ENCODE measurements around the gene TBCD. TPM values are rescaled to one million over a fixed set of nuclear protein-coding genes. Genes with fewer than 3 reads are reported as not detected.
"Not testable (repeated sequence)": the region's sequence is repeated elsewhere in the genome, so short reads cannot be mapped to it uniquely, and the experiment has no call there.

TBCD gene
- total RNA-seq, 2 experiments from 2014 or later, result 77.8 to 85.8 TPM

DNA sequence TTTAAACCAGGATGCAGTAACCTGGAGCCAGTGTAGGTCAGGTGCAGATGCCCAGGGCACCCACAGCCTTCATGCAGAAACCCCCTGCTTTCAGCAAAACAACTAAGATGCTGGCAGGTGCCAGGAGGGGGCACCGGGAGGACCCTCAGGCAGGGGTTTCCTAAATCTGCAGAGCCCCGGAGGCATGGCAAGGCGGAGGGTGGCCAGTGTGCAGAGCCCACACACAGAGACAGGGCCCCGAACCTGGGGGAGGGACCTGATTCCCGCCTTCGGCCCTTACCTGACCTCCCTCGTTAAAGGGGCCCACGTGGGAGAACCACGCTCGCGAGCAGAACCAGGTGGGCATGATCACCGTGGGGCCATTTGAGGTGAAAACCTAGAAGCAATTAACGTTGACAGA, 213.5 kb downstream of the TBCD start:
- ATAC-seq, result no peak
- Mint-ChIP-seq H3K4me1 (ENCODE audit: low read depth) (peaks cover 5% of the 10 kb centered on the region), H3K27ac (no peak overlapping the region), H3K9me3 (no peaks in the 10 kb centered on the region), H3K36me3 (ENCODE audit: low read depth) (no peaks in the 10 kb centered on the region), H3K4me3 (no peak overlapping the region), H3K27me3 (no peaks in the 10 kb centered on the region)
- ChIA-PET CTCF (interaction anchor here (1.7 kb wide), 1 partner anchor 34 kb away, joined by 4 read pairs; no protein-coding TSS in a partner anchor), POLR2A (no interaction called here)
- TF ChIP-seq, protein P1, sequence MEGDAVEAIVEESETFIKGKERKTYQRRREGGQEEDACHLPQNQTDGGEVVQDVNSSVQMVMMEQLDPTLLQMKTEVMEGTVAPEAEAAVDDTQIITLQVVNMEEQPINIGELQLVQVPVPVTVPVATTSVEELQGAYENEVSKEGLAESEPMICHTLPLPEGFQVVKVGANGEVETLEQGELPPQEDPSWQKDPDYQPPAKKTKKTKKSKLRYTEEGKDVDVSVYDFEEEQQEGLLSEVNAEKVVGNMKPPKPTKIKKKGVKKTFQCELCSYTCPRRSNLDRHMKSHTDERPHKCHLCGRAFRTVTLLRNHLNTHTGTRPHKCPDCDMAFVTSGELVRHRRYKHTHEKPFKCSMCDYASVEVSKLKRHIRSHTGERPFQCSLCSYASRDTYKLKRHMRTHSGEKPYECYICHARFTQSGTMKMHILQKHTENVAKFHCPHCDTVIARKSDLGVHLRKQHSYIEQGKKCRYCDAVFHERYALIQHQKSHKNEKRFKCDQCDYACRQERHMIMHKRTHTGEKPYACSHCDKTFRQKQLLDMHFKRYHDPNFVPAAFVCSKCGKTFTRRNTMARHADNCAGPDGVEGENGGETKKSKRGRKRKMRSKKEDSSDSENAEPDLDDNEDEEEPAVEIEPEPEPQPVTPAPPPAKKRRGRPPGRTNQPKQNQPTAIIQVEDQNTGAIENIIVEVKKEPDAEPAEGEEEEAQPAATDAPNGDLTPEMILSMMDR (IDR thresholded peaks at IDR 0.05), result no peak
- intact Hi-C loops (cut with micrococcal nuclease), result no loop called here
- DNase-seq, result no peak

DNA sequence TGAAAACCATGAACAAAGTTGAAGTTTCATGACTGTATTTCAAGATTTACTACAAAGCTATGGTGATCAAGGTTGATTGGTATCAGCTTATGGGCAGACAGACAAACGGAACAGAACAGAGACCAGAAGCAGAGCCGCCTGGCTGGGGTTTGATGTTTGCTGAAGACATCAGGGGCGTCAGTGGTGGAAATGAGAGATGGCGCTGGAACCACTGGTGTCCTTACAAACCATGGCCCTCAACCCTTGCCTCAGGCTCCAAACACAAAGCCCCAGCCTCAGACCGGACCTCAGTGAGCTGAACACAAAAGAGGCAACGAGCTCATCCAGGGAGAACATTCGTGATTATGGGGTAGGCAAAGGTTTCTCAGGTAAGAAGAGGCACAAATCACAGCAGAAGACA, 214.6 kb downstream of the TBCD start:
- Mint-ChIP-seq H3K27ac (no peak overlapping the region), H3K36me3 (ENCODE audit: low read depth) (no peaks in the 10 kb centered on the region), H3K4me1 (ENCODE audit: low read depth) (peaks cover 5% of the 10 kb centered on the region), H3K9me3 (no peaks in the 10 kb centered on the region), H3K4me3 (no peak overlapping the region), H3K27me3 (no peaks in the 10 kb centered on the region)
- TF ChIP-seq, protein P1 (IDR thresholded peaks at IDR 0.05), result no peak
- ChIA-PET POLR2A (interaction anchor here (0.6 kb wide), 1 partner anchor 230 kb away, joined by 3 read pairs; no protein-coding TSS in a partner anchor), CTCF (interaction anchor here (1.0 to 1.7 kb wide), 2 partner anchors 33 to 110 kb away, joined by 3 to 4 read pairs; no protein-coding TSS in a partner anchor)
- no peak for ATAC-seq
- no peak for DNase-seq
- intact Hi-C loops (cut with micrococcal nuclease), result no loop called here

DNA sequence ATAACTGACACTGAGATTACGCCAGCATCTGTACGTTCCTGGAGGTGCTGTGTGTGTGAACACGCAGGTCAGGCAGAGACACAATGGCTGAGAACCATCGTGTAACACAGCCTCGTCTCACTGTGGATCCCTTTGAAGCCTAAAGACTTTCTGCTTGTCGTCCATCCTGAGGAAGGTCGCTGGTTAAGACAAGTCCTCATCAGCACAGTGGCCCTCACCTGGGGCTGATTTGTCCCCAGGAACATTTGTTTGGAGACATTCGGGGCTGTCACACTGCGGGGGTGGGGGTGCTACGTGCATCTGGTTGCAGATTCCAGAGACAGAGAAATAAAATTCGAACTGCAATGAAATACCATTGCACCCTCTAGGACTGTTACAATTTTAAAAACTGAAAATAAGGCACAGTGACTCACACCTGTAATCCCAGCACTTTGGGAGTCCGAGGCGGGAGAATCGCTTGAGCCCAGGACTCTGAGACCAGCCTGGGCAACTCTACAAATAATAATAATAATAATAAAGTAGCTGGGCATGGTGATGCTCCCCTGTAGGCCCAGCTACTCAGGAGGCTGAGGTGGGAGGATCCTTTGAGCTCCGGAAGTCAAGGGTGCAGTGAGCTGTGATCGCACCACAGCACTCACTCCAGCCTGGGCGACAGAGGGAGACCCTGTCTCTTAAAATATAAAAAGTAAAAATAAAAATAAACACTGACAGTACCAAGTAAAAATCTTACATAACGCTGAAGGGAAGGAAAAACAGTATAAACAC, 215.6 kb downstream of the TBCD start:
- Mint-ChIP-seq H3K27ac (no peak overlapping the region), H3K27me3 (no peaks in the 10 kb centered on the region), H3K4me1 (ENCODE audit: low read depth) (peaks cover 5% of the 10 kb centered on the region), H3K36me3 (ENCODE audit: low read depth) (no peaks in the 10 kb centered on the region), H3K9me3 (no peaks in the 10 kb centered on the region), H3K4me3 (no peak overlapping the region)
- POLR2A ChIA-PET, result no interaction called here
- TF ChIP-seq, protein P1 (IDR thresholded peaks at IDR 0.05), result no peak
- intact Hi-C loops (cut with micrococcal nuclease), result no loop called here
- ATAC-seq (no peak), DNase-seq (no peak)
- CTCF ChIA-PET, result no interaction called here

DNA sequence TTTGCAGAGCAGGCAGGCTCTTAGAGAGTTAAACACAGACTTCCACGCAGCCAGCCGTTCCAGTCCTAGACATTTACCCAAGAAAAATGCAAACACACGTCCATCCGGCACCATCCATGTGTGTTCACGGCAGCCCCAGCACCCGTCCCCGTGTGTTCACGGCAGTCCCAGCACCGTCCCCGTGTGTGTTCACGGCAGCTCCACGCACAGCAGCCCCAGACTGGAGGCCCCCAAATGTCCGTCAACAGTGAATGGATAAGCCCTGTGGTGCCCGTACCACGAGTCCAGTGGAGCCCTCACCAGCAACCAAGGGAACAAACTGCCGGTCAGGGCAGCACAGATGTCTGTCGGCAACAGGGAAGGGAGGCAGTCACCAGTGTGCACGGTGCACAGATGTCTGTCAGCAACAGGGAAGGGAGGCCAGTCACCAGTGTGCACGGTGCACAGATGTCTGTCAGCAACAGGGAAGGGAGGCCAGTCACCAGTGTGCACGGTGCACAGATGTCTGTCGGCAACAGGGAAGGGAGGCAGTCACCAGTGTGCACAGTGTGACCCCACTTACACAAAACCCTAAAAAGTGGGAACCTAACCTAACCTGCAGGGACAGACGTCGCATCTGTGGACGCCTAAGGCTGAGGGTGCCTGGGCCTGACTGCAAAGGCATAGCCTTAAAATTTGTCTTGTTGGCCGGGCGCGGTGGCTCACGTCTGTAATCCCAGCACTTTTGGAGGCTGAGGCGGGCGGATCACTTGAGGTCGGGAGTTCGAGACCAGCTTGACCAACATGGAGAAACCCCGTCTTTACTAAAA, 216.4 kb downstream of the TBCD start:
- ATAC-seq; H3K4me1 Mint-ChIP-seq (ENCODE audit: low read depth); H3K36me3 Mint-ChIP-seq (ENCODE audit: low read depth); POLR2A ChIA-PET; CTCF ChIA-PET; DNase-seq; H3K27me3 Mint-ChIP-seq; intact Hi-C loops (cut with micrococcal nuclease); H3K27ac Mint-ChIP-seq; H3K9me3 Mint-ChIP-seq; H3K4me3 Mint-ChIP-seq: not testable (repeated sequence)

DNA sequence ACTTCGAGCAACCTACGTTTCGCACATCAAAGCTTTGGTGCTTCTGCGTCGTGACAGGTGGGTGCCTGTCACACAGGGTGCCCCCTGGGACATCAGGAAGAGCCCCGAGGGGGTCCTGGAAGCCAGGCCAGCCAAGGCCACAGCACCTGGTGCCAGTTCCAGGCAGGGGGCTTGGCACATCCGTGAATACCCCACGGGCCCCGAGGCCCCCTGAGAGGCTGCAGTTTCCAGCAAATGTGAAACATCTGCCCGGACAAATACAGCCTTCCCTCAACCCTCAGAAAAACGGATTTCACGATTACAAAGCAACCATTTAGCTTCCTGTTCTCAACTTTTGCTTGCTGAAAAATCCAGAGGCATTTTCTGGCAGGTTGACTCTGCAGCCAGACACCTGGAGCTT, 218.2 kb downstream of the TBCD start:
- Mint-ChIP-seq H3K9me3 (no peaks in the 10 kb centered on the region), H3K27me3 (no peaks in the 10 kb centered on the region), H3K4me3 (no peak overlapping the region), H3K4me1 (ENCODE audit: low read depth) (no peaks in the 10 kb centered on the region), H3K36me3 (ENCODE audit: low read depth) (no peaks in the 10 kb centered on the region), H3K27ac (no peak overlapping the region)
- POLR2A ChIA-PET, result interaction anchor here (0.6 kb wide), 1 partner anchor 381 kb away, joined by 3 read pairs; no protein-coding TSS in a partner anchor
- no peak for DNase-seq
- CTCF ChIA-PET, result interaction anchor here (0.7 kb wide), 1 partner anchor 29 kb away, joined by 3 read pairs; no protein-coding TSS in a partner anchor
- no peak for ATAC-seq
- TF ChIP-seq, protein P1 (IDR thresholded peaks at IDR 0.05), result no peak
- intact Hi-C loops (cut with micrococcal nuclease), result no loop called here

Measured in activated CD8-positive, alpha-beta T cell treated with anti-CD3 and anti-CD28 coated beads for 36 hours (primary cell).